ENCODE measurements around the gene TMEM132E.

TMEM132E gene

DNA sequence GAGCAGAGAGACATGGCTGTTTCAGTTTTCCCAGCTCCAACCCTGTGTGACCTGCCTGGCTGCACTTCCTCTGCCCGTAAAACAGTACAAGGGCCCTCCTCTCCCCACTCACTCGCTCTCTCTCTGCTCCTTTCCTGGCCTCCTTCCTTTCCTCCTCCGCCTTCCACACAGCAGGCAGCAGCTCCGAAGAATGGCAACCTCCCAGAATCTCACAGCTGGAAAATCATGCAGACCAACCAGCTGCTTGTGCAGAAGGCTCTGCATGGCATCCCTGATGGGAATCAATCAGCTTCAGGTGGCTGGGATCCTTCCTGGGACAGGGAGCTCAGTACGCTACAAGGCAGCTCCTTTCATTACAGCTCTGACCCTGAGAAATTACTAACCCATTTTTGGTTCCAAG lies 27.4 kb downstream of the TMEM132E start:
- Histone ChIP-seq H3K27ac (replicated peaks) (no peak overlapping the region), H3K27me3 (ENCODE audit: insufficient read depth, poor library complexity, severe bottlenecking) (peaks cover 7% of the 10 kb centered on the region), H3K4me3 (replicated peaks; ENCODE audit: insufficient read depth, low read length) (no peak overlapping the region)
- TF ChIP-seq SPI1 (IDR thresholded peaks at IDR 0.05; ENCODE audit: borderline replicate concordance, low read depth) (no peak), POLR2AphosphoS5 (IDR thresholded peaks at IDR 0.05; ENCODE audit: low read depth) (no peak), GABPA (IDR thresholded peaks at IDR 0.05; ENCODE audit: low read depth) (no peak)
- TF ChIP-seq, protein P1, sequence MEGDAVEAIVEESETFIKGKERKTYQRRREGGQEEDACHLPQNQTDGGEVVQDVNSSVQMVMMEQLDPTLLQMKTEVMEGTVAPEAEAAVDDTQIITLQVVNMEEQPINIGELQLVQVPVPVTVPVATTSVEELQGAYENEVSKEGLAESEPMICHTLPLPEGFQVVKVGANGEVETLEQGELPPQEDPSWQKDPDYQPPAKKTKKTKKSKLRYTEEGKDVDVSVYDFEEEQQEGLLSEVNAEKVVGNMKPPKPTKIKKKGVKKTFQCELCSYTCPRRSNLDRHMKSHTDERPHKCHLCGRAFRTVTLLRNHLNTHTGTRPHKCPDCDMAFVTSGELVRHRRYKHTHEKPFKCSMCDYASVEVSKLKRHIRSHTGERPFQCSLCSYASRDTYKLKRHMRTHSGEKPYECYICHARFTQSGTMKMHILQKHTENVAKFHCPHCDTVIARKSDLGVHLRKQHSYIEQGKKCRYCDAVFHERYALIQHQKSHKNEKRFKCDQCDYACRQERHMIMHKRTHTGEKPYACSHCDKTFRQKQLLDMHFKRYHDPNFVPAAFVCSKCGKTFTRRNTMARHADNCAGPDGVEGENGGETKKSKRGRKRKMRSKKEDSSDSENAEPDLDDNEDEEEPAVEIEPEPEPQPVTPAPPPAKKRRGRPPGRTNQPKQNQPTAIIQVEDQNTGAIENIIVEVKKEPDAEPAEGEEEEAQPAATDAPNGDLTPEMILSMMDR (IDR thresholded peaks at IDR 0.05; ENCODE audit: insufficient read depth, low read length) = no peak
- TF ChIP-seq, protein P2, sequence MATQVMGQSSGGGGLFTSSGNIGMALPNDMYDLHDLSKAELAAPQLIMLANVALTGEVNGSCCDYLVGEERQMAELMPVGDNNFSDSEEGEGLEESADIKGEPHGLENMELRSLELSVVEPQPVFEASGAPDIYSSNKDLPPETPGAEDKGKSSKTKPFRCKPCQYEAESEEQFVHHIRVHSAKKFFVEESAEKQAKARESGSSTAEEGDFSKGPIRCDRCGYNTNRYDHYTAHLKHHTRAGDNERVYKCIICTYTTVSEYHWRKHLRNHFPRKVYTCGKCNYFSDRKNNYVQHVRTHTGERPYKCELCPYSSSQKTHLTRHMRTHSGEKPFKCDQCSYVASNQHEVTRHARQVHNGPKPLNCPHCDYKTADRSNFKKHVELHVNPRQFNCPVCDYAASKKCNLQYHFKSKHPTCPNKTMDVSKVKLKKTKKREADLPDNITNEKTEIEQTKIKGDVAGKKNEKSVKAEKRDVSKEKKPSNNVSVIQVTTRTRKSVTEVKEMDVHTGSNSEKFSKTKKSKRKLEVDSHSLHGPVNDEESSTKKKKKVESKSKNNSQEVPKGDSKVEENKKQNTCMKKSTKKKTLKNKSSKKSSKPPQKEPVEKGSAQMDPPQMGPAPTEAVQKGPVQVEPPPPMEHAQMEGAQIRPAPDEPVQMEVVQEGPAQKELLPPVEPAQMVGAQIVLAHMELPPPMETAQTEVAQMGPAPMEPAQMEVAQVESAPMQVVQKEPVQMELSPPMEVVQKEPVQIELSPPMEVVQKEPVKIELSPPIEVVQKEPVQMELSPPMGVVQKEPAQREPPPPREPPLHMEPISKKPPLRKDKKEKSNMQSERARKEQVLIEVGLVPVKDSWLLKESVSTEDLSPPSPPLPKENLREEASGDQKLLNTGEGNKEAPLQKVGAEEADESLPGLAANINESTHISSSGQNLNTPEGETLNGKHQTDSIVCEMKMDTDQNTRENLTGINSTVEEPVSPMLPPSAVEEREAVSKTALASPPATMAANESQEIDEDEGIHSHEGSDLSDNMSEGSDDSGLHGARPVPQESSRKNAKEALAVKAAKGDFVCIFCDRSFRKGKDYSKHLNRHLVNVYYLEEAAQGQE (IDR thresholded peaks at IDR 0.05; ENCODE audit: insufficient replicate concordance, low read depth) = no peak
- no peak for DNase-seq (ENCODE audit: low read depth in 1 of 2, low spot score in 1 of 2)

DNA sequence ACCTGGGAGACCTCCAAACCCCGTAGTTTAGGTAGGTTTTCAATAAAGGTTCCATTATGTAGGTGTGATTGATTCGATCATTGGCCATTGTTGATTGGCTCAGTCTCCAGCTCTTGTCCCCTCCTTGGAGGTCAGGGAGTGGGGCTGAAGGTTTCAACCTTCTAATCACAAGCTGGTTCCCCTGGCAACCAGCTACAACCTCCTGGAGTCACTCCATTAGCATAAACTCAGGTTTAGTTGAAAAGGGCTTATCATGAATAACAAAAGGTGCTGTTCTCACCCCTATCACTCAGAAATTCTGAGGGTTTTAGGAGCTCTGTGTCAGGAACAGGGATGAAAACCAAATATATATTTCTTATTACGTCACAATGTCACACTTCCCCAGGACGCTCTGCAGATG lies 28.5 kb downstream of the TMEM132E start:
- DNase-seq (ENCODE audit: low read depth in 1 of 2, low spot score in 1 of 2) = no peak
- TF ChIP-seq, protein P1 (IDR thresholded peaks at IDR 0.05; ENCODE audit: insufficient read depth, low read length) = no peak
- TF ChIP-seq POLR2AphosphoS5 (IDR thresholded peaks at IDR 0.05; ENCODE audit: low read depth) = no peak
- no peak for TF ChIP-seq SPI1 (IDR thresholded peaks at IDR 0.05; ENCODE audit: borderline replicate concordance, low read depth)
- TF ChIP-seq, protein P2 (IDR thresholded peaks at IDR 0.05; ENCODE audit: insufficient replicate concordance, low read depth) = no peak
- TF ChIP-seq GABPA (IDR thresholded peaks at IDR 0.05; ENCODE audit: low read depth) = no peak
- Histone ChIP-seq H3K27ac (replicated peaks) (no peak overlapping the region), H3K27me3 (ENCODE audit: insufficient read depth, poor library complexity, severe bottlenecking) (peaks cover 7% of the 10 kb centered on the region), H3K4me3 (replicated peaks; ENCODE audit: insufficient read depth, low read length) (no peak overlapping the region)

DNA sequence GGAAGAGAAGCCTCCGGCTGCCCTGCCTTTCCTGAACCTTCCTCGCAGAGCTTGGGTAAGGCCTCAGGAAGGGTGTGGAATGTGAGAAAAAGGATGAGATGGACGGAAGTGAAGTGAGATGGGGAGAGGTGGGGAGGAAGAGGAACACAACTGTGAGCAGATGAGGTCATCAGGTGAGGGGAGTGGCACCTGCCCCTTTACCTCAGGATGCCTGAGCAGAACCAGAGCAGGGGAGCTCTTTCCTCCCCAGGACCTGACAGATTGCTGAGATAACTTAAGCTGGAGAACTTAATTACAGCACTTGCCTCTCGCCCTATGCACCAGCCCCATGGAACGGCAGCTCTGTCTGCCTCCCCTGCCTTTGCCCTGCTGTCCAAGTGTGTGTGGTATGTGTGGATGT lies 29.8 kb downstream of the TMEM132E start:
- peaks cover 7% of the 10 kb centered on the region for H3K27me3 ChIP-seq (ENCODE audit: insufficient read depth, poor library complexity, severe bottlenecking)
- DNase-seq (ENCODE audit: low read depth in 1 of 2, low spot score in 1 of 2) = no peak
- no peak overlapping the region for H3K4me3 ChIP-seq (replicated peaks; ENCODE audit: insufficient read depth, low read length)
- H3K27ac ChIP-seq (replicated peaks) = no peak overlapping the region
- no peak for TF ChIP-seq SPI1 (IDR thresholded peaks at IDR 0.05; ENCODE audit: borderline replicate concordance, low read depth)
- TF ChIP-seq GABPA (IDR thresholded peaks at IDR 0.05; ENCODE audit: low read depth) = no peak
- TF ChIP-seq, protein P1 (IDR thresholded peaks at IDR 0.05; ENCODE audit: insufficient read depth, low read length) = no peak
- no peak for TF ChIP-seq POLR2AphosphoS5 (IDR thresholded peaks at IDR 0.05; ENCODE audit: low read depth)
- TF ChIP-seq, protein P2 (IDR thresholded peaks at IDR 0.05; ENCODE audit: insufficient replicate concordance, low read depth) = no peak

Measured in HL-60 (cell line).